ENCODE results near the gene CRACR2B. TPM values are rescaled to one million over a fixed set of nuclear protein-coding genes. Genes with fewer than 3 reads are reported as not detected.

Gene CRACR2B
- total RNA-seq, 1 donor, result 0.72 TPM

DNA sequence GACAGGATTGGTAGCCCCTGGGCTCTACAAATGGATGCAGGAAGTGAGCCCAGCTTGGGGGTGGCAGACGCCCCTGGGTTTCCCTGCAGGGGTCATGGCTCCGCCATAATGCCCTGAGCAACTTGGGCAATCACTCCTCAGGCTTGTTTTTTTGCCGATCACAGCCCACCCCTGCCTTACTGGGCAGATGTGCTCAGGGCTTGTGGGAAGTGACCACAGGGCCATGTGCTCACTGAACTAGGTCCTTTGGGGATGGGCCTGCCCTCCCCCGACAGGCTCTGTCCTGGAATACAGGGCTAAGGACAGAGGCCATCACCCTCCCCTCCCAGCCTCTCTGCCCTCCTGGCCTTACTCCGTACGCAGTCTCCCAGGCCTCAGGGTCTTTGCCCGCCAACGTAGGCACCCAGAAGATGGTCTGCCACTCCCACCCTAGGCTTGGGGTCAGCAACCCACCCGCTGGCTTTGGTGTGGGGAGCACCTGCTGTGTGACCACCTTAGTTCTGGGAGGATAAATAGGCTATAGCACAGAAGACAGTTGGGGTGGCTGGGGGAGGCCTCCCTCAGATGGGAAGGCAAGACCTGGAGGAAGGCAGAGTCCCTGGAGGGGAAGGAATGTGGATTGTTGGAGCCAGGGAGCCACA lies 14.1 kb upstream of the CRACR2B start:
- H3K27ac ChIP-seq (ENCODE audit: low read depth, low read length), result no peak overlapping the region
- DNase-seq (ENCODE audit: insufficient read length, low spot score, missing footprints), result no peak
- peaks cover 30% of the 10 kb centered on the region for H4K20me1 ChIP-seq (ENCODE audit: insufficient read depth, low read length)
- H3K36me3 ChIP-seq (ENCODE audit: insufficient read depth, low read length), result peaks cover 30% of the 10 kb centered on the region
- no peaks in the 10 kb centered on the region for H3K27me3 ChIP-seq (ENCODE audit: insufficient read depth, low read length)
- no peak overlapping the region for H3K4me3 ChIP-seq (ENCODE audit: insufficient read depth, low read length)
- H3K4me1 ChIP-seq (ENCODE audit: insufficient read depth, low read length), result peaks cover 21% of the 10 kb centered on the region
- H3K9me3 ChIP-seq (ENCODE audit: low read depth, low read length), result no peaks in the 10 kb centered on the region
- H3K79me2 ChIP-seq (ENCODE audit: insufficient read depth, low read length), result peaks cover 33% of the 10 kb centered on the region
- TF ChIP-seq, protein P1, sequence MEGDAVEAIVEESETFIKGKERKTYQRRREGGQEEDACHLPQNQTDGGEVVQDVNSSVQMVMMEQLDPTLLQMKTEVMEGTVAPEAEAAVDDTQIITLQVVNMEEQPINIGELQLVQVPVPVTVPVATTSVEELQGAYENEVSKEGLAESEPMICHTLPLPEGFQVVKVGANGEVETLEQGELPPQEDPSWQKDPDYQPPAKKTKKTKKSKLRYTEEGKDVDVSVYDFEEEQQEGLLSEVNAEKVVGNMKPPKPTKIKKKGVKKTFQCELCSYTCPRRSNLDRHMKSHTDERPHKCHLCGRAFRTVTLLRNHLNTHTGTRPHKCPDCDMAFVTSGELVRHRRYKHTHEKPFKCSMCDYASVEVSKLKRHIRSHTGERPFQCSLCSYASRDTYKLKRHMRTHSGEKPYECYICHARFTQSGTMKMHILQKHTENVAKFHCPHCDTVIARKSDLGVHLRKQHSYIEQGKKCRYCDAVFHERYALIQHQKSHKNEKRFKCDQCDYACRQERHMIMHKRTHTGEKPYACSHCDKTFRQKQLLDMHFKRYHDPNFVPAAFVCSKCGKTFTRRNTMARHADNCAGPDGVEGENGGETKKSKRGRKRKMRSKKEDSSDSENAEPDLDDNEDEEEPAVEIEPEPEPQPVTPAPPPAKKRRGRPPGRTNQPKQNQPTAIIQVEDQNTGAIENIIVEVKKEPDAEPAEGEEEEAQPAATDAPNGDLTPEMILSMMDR (IDR thresholded peaks at IDR 0.05; ENCODE audit: extremely low read depth, low read depth, low read length), result no peak
- no peak overlapping the region for H3K4me2 ChIP-seq (ENCODE audit: insufficient read depth, low read length)
- H2AFZ ChIP-seq (ENCODE audit: low read length), result no peak overlapping the region

DNA sequence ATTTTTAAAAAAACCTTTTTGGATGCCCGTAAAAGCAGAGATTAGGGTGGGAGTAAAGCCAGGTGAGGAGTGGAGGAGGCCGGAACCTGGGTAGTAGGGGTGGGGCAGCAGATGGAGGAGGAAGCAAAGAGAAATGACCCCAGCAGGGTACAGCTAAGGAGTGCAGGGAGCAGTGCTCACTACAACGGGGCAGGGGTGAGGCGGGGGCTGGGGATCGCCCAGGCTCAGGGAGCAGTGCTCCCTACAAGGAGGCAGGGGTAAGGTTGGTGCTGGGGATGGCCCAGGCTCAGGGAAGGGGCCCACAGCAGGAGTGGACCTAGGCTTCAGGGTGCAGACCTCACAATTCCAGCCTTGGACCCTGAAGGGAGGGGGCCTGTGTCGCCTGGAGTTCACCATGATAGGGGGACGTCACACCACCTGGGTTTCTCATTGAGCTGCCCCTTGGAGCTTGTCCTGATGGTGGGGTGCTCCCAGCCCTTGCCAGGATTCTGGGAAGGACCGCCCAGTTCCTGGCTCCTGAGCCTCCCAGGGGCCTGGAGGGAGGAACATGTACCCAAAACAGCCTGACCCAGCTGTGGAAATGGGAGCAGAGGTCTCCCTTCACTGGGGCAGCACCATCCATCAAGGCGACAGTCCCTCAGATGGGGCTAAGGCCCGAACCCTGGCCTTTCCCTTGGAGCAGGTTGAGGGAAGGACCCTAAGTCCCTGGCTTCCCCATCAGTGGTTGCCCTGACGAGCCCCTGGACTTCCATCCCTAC lies 11.9 kb upstream of the CRACR2B start:
- DNase-seq (ENCODE audit: insufficient read length, low spot score, missing footprints), result no peak
- H3K4me1 ChIP-seq (ENCODE audit: insufficient read depth, low read length), result peaks cover 27% of the 10 kb centered on the region
- H3K27ac ChIP-seq (ENCODE audit: low read depth, low read length), result no peak overlapping the region
- H3K36me3 ChIP-seq (ENCODE audit: insufficient read depth, low read length), result peaks cover 30% of the 10 kb centered on the region
- H3K9me3 ChIP-seq (ENCODE audit: low read depth, low read length), result no peaks in the 10 kb centered on the region
- peaks cover 31% of the 10 kb centered on the region for H3K79me2 ChIP-seq (ENCODE audit: insufficient read depth, low read length)
- no peaks in the 10 kb centered on the region for H3K27me3 ChIP-seq (ENCODE audit: insufficient read depth, low read length)
- TF ChIP-seq, protein P1 (IDR thresholded peaks at IDR 0.05; ENCODE audit: extremely low read depth, low read depth, low read length), result no peak
- no peak overlapping the region for H3K4me3 ChIP-seq (ENCODE audit: insufficient read depth, low read length)
- H2AFZ ChIP-seq (ENCODE audit: low read length), result no peak overlapping the region
- no peak overlapping the region for H3K4me2 ChIP-seq (ENCODE audit: insufficient read depth, low read length)
- H4K20me1 ChIP-seq (ENCODE audit: insufficient read depth, low read length), result peaks cover 31% of the 10 kb centered on the region

DNA sequence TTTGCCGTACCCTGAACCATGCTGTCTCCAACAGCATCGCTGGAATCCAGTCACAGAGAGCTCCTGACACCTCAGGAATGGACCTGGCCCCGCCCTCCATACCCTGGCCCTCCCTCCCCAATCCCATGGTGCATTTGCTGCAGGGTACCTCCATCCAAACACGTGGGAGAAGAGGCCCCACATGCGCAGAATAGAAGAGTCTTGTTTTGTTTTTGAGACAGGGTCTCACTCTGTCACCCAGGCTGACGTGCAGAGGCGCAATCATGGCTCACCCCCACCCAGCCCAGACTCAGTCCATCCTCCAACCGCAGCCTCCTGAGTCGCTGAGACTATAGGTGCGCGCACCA lies 11.3 kb upstream of the CRACR2B start:
- Histone ChIP-seq H3K27me3 (ENCODE audit: insufficient read depth, low read length) (no peaks in the 10 kb centered on the region), H3K79me2 (ENCODE audit: insufficient read depth, low read length) (peaks cover 31% of the 10 kb centered on the region), H3K36me3 (ENCODE audit: insufficient read depth, low read length) (peaks cover 26% of the 10 kb centered on the region), H4K20me1 (ENCODE audit: insufficient read depth, low read length) (peaks cover 31% of the 10 kb centered on the region), H3K4me3 (ENCODE audit: insufficient read depth, low read length) (no peak overlapping the region), H3K27ac (ENCODE audit: low read depth, low read length) (no peak overlapping the region), H3K4me1 (ENCODE audit: insufficient read depth, low read length) (peaks cover 27% of the 10 kb centered on the region), H3K4me2 (ENCODE audit: insufficient read depth, low read length) (no peak overlapping the region), H2AFZ (ENCODE audit: low read length) (no peak overlapping the region), H3K9me3 (ENCODE audit: low read depth, low read length) (no peaks in the 10 kb centered on the region)
- TF ChIP-seq, protein P1 (IDR thresholded peaks at IDR 0.05; ENCODE audit: extremely low read depth, low read depth, low read length), result no peak
- DNase-seq (ENCODE audit: insufficient read length, low spot score, missing footprints), result no peak

- H2AFZ ChIP-seq (ENCODE audit: low read length), result peak within 1 kb of the TSS; percentile 51
- H3K4me3 ChIP-seq (ENCODE audit: insufficient read depth, low read length), result peak within 1 kb of the TSS; percentile 89
- peaks cover 8% of the 10 kb centered on the region for H3K36me3 ChIP-seq (ENCODE audit: insufficient read depth, low read length)
- peak within 1 kb of the TSS; percentile 88 for H3K4me2 ChIP-seq (ENCODE audit: insufficient read depth, low read length)
- TF ChIP-seq, protein P1 (IDR thresholded peaks at IDR 0.05; ENCODE audit: extremely low read depth, low read depth, low read length), result no peak
- no peak for DNase-seq (ENCODE audit: insufficient read length, low spot score, missing footprints)
- H3K9me3 ChIP-seq (ENCODE audit: low read depth, low read length), result no peaks in the 10 kb centered on the region
- peak within 1 kb of the TSS; percentile 81 for H3K27ac ChIP-seq (ENCODE audit: low read depth, low read length)
- H3K27me3 ChIP-seq (ENCODE audit: insufficient read depth, low read length), result no peaks in the 10 kb centered on the region
- H4K20me1 ChIP-seq (ENCODE audit: insufficient read depth, low read length), result peaks cover 26% of the 10 kb centered on the region
- peaks cover 31% of the 10 kb centered on the region for H3K79me2 ChIP-seq (ENCODE audit: insufficient read depth, low read length)
- H3K4me1 ChIP-seq (ENCODE audit: insufficient read depth, low read length), result peaks cover 28% of the 10 kb centered on the region
Measured at GRCh38 chr11:818396-819128, 9.2 kb upstream of the CRACR2B start, which contains the start of gene PNPLA2. Gene PNPLA2, plus strand, starts transcription at chr11:818914. Its CDS starts 805 bp downstream, at chr11:819719.
